Stimulated activated naive CD8-positive, alpha-beta T cell treated with anti-CD3 and anti-CD28 coated beads, Interleukin-15, amount 100 ng/mL, for 72 hours (primary cell): Measurements from ENCODE around the gene YWHAQ.
A peak's percentile ranks its signal among the peaks of the same experiment; 100 is the strongest.
"Not testable (repeated sequence)": the region's sequence is repeated elsewhere in the genome, so short reads cannot be mapped to it uniquely, and the experiment has no call there.

Experiments used
- ATAC-seq: fragments of 150-1000 bp; cut with Tn5 transposase; 2 replicates; pipeline ENCODE4 v1.10.0; 2021; ENCODE audit warnings: mild to moderate bottlenecking, moderate library complexity
- DNase-seq, 2 donors: peaks; one replicate each; pipeline ENCODE4 v3.0.0; 2021 to 2022
- H3K27ac Mint-ChIP-seq, 2 donors: one replicate each; pipeline ENCODE4 v1.8.0; 2022; ENCODE audit warnings: mild to moderate bottlenecking in 2 of 2, mixed read lengths in 2 of 2, moderate library complexity in 2 of 2
- H3K27me3 Mint-ChIP-seq: one replicate; pipeline ENCODE4 v1.8.0; 2022; ENCODE audit warnings: mixed read lengths
- H3K4me1 Mint-ChIP-seq: one replicate; pipeline ENCODE4 v1.8.0; 2022; ENCODE audit warnings: mild to moderate bottlenecking, mixed read lengths
- H3K4me3 Mint-ChIP-seq, 2 donors: one replicate each; pipeline ENCODE4 v1.8.0; 2022; ENCODE audit warnings: mild to moderate bottlenecking in 2 of 2, mixed read lengths in 2 of 2, moderate library complexity in 1 of 2
- H3K9me3 Mint-ChIP-seq, 2 donors: one replicate each; pipeline ENCODE4 v1.8.0; 2022; ENCODE audit warnings: mixed read lengths in 2 of 2

Gene YWHAQ

DNA sequence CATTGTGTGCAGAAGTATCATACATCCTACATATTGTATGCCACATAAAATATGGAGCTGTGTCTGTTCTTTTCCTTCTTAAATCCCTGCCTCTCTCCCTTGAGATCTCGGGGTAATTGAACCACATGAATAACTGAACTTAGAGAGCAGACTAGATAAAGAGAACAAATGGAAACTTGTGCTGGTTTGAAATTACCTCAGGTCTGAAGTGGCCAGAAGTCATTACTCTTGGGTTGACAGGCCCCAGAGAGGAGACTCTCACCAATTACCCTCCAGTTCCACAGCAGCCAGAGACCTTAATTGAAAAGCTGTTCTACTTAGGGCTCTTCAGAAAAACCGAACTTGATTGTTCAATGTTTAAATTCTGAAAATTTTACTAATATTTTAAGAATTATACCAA lies 70.2 kb downstream of the YWHAQ start:
- peaks cover 16% of the 10 kb centered on the region for H3K4me1 Mint-ChIP-seq
- no peak overlapping the region for H3K27ac Mint-ChIP-seq
- H3K4me3 Mint-ChIP-seq, result no peak overlapping the region
- H3K9me3 Mint-ChIP-seq, result no peaks in the 10 kb centered on the region
- H3K27me3 Mint-ChIP-seq, result no peaks in the 10 kb centered on the region
- ATAC-seq (no peak), DNase-seq (no peak)

GRCh38 chr2:9558948-9559381 lies 71.8 kb downstream of the YWHAQ start:
- H3K27me3 Mint-ChIP-seq, result no peaks in the 10 kb centered on the region
- H3K9me3 Mint-ChIP-seq, result no peaks in the 10 kb centered on the region
- H3K4me1 Mint-ChIP-seq, result peaks cover 22% of the 10 kb centered on the region
- no peak overlapping the region for H3K27ac Mint-ChIP-seq
- ATAC-seq, result no peak
- no peak overlapping the region for H3K4me3 Mint-ChIP-seq
- DNase-seq, result no peak

GRCh38 chr2:9556121-9556743 lies 74.6 kb downstream of the YWHAQ start:
- H3K4me1 Mint-ChIP-seq, result peaks cover 49% of the 10 kb centered on the region
- peak overlapping the region; percentile 96 to 98 for H3K27ac Mint-ChIP-seq
- no peak for DNase-seq
- H3K9me3 Mint-ChIP-seq, result no peaks in the 10 kb centered on the region
- ATAC-seq, result peak; percentile 47
- H3K27me3 Mint-ChIP-seq, result no peaks in the 10 kb centered on the region
- peak overlapping the region; percentile 93 to 99 for H3K4me3 Mint-ChIP-seq

- no peaks in the 10 kb centered on the region for H3K27me3 Mint-ChIP-seq
- peak within 1 kb of the TSS; percentile 96 to 98 for H3K27ac Mint-ChIP-seq
- ATAC-seq, result peak; percentile 92
- peaks cover 55% of the 10 kb centered on the region for H3K4me1 Mint-ChIP-seq
- H3K4me3 Mint-ChIP-seq, result peak within 1 kb of the TSS; percentile 93 to 99
- H3K9me3 Mint-ChIP-seq, result no peaks in the 10 kb centered on the region
- peak; percentile 88 to 89 for DNase-seq
Measured at GRCh38 chr2:9555297-9556120, 75.3 kb downstream of the YWHAQ start, which contains the start of gene ADAM17. Gene ADAM17, minus strand, starts transcription at chr2:9555830. Its CDS starts 225 bp downstream, at chr2:9555605.

- Mint-ChIP-seq H3K27ac (peak overlapping the region; percentile 96 to 98), H3K9me3 (no peaks in the 10 kb centered on the region), H3K27me3 (no peaks in the 10 kb centered on the region), H3K4me3 (peak overlapping the region; percentile 93 to 99), H3K4me1 (peaks cover 58% of the 10 kb centered on the region)
- DNase-seq (peak; percentile 33 to 39), ATAC-seq (no peak)
Measured at GRCh38 chr2:9554921-9555296, 75.9 kb downstream of the YWHAQ start.

GRCh38 chr2:9552219-9553178 lies 78.3 kb downstream of the YWHAQ start:
- Mint-ChIP-seq H3K9me3 (no peaks in the 10 kb centered on the region), H3K4me1 (peaks cover 71% of the 10 kb centered on the region), H3K4me3 (peak overlapping the region; percentile 72 to 99), H3K27ac (peak overlapping the region; percentile 98), H3K27me3 (no peaks in the 10 kb centered on the region)
- DNase-seq (peak in 1 of 2 donors; percentile 12), ATAC-seq (peak; percentile 63)

DNA sequence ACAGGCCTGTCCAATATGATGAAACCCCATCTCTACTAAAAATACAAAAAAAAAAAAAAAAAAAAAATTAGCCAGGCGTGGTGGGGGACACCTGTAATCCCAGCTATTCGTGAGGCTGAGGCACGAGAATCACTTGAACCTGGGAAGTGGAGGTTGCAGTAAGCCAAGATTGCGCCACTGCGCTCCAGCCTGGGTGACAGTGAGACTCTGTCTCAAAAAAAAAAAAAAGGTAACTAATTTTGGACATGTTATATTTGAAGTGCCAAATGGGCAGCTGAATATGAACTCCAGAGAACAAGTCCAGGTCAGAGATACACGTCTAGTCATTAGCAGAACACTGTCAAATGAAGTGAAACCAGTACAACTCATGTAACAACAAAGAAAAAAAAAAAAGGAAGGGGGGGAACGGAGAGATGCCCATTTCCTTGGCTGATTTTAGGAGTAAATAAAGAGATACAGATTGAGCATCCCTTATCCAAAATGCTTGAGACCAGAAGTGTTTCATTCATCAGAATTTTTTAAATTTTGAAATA lies 79.9 kb downstream of the YWHAQ start:
- H3K4me3 Mint-ChIP-seq, result peak overlapping the region; percentile 1 to 54
- not testable (repeated sequence) for DNase-seq
- peak overlapping the region; percentile 19 to 85 for H3K27ac Mint-ChIP-seq

DNA sequence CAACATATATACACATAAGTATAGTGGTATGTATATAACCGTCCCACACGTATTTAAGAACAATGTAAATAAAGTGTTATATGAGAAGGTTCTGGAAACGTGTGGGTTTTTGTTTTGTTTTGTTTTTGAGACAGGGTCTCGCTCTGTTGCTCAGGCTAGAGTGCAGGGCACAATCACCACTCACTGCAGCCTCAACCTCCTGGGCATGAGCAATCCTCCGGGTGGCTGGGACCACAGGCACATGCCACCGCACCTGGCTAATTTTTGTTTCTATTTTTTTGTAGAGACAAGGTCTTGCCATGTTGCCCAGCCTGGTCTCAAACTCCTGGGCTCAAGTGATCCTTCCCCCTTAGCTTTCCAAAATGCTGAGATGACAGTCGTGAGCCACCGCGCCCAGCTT lies 81.4 kb downstream of the YWHAQ start:
- Mint-ChIP-seq H3K4me1 (peaks cover 87% of the 10 kb centered on the region), H3K27me3 (no peaks in the 10 kb centered on the region), H3K9me3 (no peaks in the 10 kb centered on the region), H3K4me3 (no peak overlapping the region), H3K27ac (peak overlapping the region in 1 of 2 donors; percentile 54)
- no peak for DNase-seq
- no peak for ATAC-seq

More for the DNA sequence above, 79.9 kb downstream of the YWHAQ start:
- not testable (repeated sequence) for ATAC-seq, H3K9me3 Mint-ChIP-seq, H3K27me3 Mint-ChIP-seq
- peaks cover 80% of the 10 kb centered on the region for H3K4me1 Mint-ChIP-seq

DNA sequence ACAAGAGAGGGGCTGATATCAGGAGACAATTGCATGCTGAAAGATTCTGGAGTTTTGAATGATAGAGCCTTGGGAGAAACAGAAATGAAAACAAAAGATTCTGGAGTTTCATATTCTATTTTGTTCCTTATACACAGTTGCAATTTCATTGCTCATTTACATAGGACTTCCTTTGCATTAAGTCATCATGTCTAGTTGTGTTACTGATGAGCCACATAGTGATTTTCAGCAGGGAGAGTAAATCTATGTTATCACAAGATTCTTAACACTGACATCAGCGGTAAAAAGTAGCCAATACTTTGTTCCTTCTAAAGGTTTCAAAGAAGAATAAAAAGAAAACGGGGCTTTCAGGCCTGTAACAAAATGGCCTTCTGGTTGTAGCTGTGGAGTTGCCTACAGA lies 82.3 kb downstream of the YWHAQ start:
- ATAC-seq, result peak; percentile 65
- DNase-seq, result no peak

DNA sequence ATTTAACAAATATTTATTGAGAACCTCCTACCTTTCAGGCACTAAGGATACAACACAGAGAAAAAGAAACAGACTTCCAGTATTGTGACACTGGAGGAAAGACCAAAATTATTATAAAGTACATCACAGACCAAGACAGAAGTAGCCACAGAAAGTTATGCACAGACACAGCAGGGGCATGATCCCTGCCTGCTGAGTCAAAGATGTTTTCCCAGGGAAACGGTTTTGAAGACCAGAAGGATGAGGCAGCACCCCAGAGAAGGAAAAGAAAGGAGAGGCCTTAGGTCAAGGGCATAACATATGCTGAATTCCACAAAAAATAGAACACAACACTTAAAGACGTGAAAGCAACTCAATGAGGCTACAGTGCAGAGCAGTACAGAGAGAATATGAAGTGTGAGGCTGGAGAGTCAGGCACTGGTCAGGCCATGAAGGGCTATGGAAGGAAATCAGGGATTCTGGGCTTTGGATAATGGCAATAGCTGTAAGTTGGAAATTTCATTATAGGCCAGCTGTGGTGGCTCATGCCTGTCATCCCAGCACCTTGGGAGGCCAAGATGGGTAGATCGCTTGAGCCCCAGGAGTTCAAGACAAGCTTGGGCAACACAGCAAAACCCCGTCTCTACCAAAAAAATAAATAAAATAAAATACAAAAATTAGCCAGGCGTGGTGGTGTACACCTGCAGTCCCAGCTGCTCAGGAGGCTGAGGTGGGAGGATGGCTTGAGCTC lies 83.4 kb downstream of the YWHAQ start:
- Mint-ChIP-seq H3K27ac (no peak overlapping the region), H3K27me3 (no peaks in the 10 kb centered on the region), H3K9me3 (no peaks in the 10 kb centered on the region), H3K4me3 (peak overlapping the region; percentile 64 to 71), H3K4me1 (peaks cover 78% of the 10 kb centered on the region)
- no peak for DNase-seq
- no peak for ATAC-seq

More for the DNA sequence above, 82.3 kb downstream of the YWHAQ start:
- Mint-ChIP-seq H3K9me3 (no peaks in the 10 kb centered on the region), H3K27ac (peak overlapping the region; percentile 80 to 91), H3K27me3 (no peaks in the 10 kb centered on the region), H3K4me1 (peaks cover 86% of the 10 kb centered on the region), H3K4me3 (peak overlapping the region; percentile 64 to 71)

GRCh38 chr2:9545502-9545901 lies 85.3 kb downstream of the YWHAQ start:
- DNase-seq, result no peak
- Mint-ChIP-seq H3K27me3 (no peaks in the 10 kb centered on the region), H3K4me1 (peaks cover 61% of the 10 kb centered on the region), H3K27ac (no peak overlapping the region), H3K4me3 (no peak overlapping the region), H3K9me3 (no peaks in the 10 kb centered on the region)
- ATAC-seq, result no peak

DNA sequence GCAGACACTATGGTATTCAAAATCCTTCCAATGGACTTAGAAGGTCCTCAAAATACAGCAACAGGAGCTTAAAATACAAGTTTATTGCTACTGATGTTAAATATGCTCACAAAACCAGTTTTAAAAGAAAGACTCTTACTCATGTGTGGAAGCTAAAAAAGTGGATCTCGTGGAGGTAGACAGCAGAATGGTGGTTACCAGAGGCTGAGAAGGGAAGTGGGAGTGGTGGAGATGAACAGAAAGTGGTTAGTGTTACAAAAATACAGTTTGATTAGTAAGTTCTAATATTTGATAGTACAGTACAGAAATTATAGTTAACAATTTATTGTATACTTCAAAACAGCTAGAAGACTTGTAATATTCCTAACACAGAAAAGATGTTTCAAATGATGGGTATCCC lies 87.2 kb downstream of the YWHAQ start:
- no peaks in the 10 kb centered on the region for H3K27me3 Mint-ChIP-seq
- H3K4me3 Mint-ChIP-seq, result peak overlapping the region in 1 of 2 donors; percentile 35
- H3K9me3 Mint-ChIP-seq, result no peaks in the 10 kb centered on the region
- DNase-seq (no peak), ATAC-seq (peak; percentile 48)
- H3K27ac Mint-ChIP-seq, result peak overlapping the region in 1 of 2 donors; percentile 70
- H3K4me1 Mint-ChIP-seq, result peaks cover 56% of the 10 kb centered on the region

GRCh38 chr2:9539531-9539930 lies 91.3 kb downstream of the YWHAQ start:
- DNase-seq (no peak), ATAC-seq (no peak)
- no peaks in the 10 kb centered on the region for H3K27me3 Mint-ChIP-seq
- H3K9me3 Mint-ChIP-seq, result no peaks in the 10 kb centered on the region
- H3K4me1 Mint-ChIP-seq, result peaks cover 45% of the 10 kb centered on the region
- H3K4me3 Mint-ChIP-seq, result no peak overlapping the region
- no peak overlapping the region for H3K27ac Mint-ChIP-seq

GRCh38 chr2:9538000-9538507 lies 92.7 kb downstream of the YWHAQ start:
- ATAC-seq (no peak), DNase-seq (no peak)
- Mint-ChIP-seq H3K27ac (no peak overlapping the region), H3K4me1 (peaks cover 34% of the 10 kb centered on the region), H3K9me3 (no peaks in the 10 kb centered on the region), H3K4me3 (no peak overlapping the region), H3K27me3 (no peaks in the 10 kb centered on the region)
